ENCODE measurements around the gene RPS6KC1. TPM values are rescaled to one million over a fixed set of nuclear protein-coding genes. Genes with fewer than 3 reads are reported as not detected.

The RPS6KC1 gene
- total and polyA plus RNA-seq, 9 of the 15 experiments (the other 6 are each of a cell fraction or from before 2014, with no cell fraction given) = 4.3 to 34.6 (median 20.9) TPM

GRCh38 chr1:213050745-213051126 lies 305 bp upstream of the RPS6KC1 start (continued):
- no peak; the same call in 1 of the 2 replicates for TF ChIP-seq LEF1 (IDR thresholded peaks at IDR 0.05)
- peak; percentile 41; the same call in 1 of the 2 replicates for TF ChIP-seq ZNF830 (CRISPR knock-in tag; IDR thresholded peaks at IDR 0.05)
- TF ChIP-seq ZNF140 (CRISPR knock-in tag; IDR thresholded peaks at IDR 0.05) = no peak
- no peak for TF ChIP-seq ILK (tag; IDR thresholded peaks at IDR 0.05; ENCODE audit: borderline replicate concordance, low read depth)
- peak; percentile 40; the same call in 1 of the 2 replicates for TF ChIP-seq DPF2 (IDR thresholded peaks at IDR 0.05)
- TF ChIP-seq ZNF592 (IDR thresholded peaks at IDR 0.05) = peak; percentile 92
- TF ChIP-seq MECOM (CRISPR knock-in tag; IDR thresholded peaks at IDR 0.05) = 0 out of 2 replicates have a peak, but pooled peaks have one; percentile 7
- TF ChIP-seq MIER1 (IDR thresholded peaks at IDR 0.05; ENCODE audit: low read depth) = no peak
- peak; percentile 66; the same call in 1 of the 2 replicates for TF ChIP-seq ZNF589 (CRISPR knock-in tag; IDR thresholded peaks at IDR 0.05; ENCODE audit: low read depth)
- no peak for TF ChIP-seq SIRT6 (IDR thresholded peaks at IDR 0.05; ENCODE audit: low read depth, low read length)
- peak in 1 of 2 experiments; percentile 24 for TF ChIP-seq AFF1 (IDR thresholded peaks at IDR 0.05; ENCODE audit: low read depth in 1 of 2, partially characterized antibody in 2 of 2)
- TF ChIP-seq NR4A1 (CRISPR knock-in tag; IDR thresholded peaks at IDR 0.05) = 0 out of 2 replicates have a peak, but pooled peaks have one; percentile 87
- no peak for TF ChIP-seq NR4A1 (tag; IDR thresholded peaks at IDR 0.05)
- TF ChIP-seq ZNF212 (CRISPR knock-in tag; IDR thresholded peaks at IDR 0.05) = no peak
- peak in 1 of 2 experiments; percentile 97; a peak in 2 of 4 replicates for TF ChIP-seq NONO (IDR thresholded peaks at IDR 0.05; ENCODE audit: low read depth in 2 of 2, low read length in 1 of 2)
- no peak for TF ChIP-seq E2F1 (CRISPR knock-in tag; IDR thresholded peaks at IDR 0.05)
- TF ChIP-seq ZNF175 (CRISPR knock-in tag; IDR thresholded peaks at IDR 0.05; ENCODE audit: low read depth) = 0 out of 2 replicates have a peak, but pooled peaks have one; percentile 64
- TF ChIP-seq MAFK (IDR thresholded peaks at IDR 0.05; ENCODE audit: low read length) = 0 out of 2 replicates have a peak, but pooled peaks have one; percentile 2
- no peak for TF ChIP-seq ELK3 (CRISPR knock-in tag; IDR thresholded peaks at IDR 0.05)

Data from K562 (cell line).